SU-DHL-6 (cell line): ENCODE results near the gene MPZL2.

Experiments
- H2AFZ ChIP-seq: fragments of 200-600 bp; sonication (generic); 2 replicates; pipeline ENCODE4 v1.6.1; 2014; ENCODE audit warnings: low read depth, mild to moderate bottlenecking, moderate library complexity, mixed read lengths, antibody characterized with exemption, low read length; ENCODE audit not compliant: severe bottlenecking
- H3F3A ChIP-seq: fragments of 200-600 bp; shearing (Covaris generic); 2 replicates; pipeline ENCODE4 v1.6.0; 2016; ENCODE audit warnings: antibody characterized with exemption, mild to moderate bottlenecking; ENCODE audit not compliant: insufficient read depth
- H3K27ac ChIP-seq: fragments of 200-600 bp; sonication (generic); 2 replicates; pipeline ENCODE4 v1.5.1; 2016; ENCODE audit warnings: low read depth, mild to moderate bottlenecking, low read length, moderate library complexity, mixed read lengths
- H3K27me3 ChIP-seq: fragments of 200-600 bp; sonication (generic), shearing (Covaris generic); 2 replicates; pipeline ENCODE4 v1.6.0; 2014; ENCODE audit warnings: mild to moderate bottlenecking, low read length
- H3K36me3 ChIP-seq: fragments of 200-600 bp; sonication (generic); 2 replicates; pipeline ENCODE4 v1.6.1; 2014; ENCODE audit warnings: mild to moderate bottlenecking, low read length, mixed read lengths
- H3K4me2 ChIP-seq: fragments of 300-600, 200-600 bp; shearing (Covaris generic), sonication (generic); 2 replicates; pipeline ENCODE4 v1.6.0; 2014; ENCODE audit warnings: low read length, low read depth, mild to moderate bottlenecking; ENCODE audit not compliant: poor library complexity, severe bottlenecking
- H3K4me3 ChIP-seq: fragments of 200-600 bp; sonication (generic); 2 replicates; pipeline ENCODE4 v1.5.1; 2014; ENCODE audit warnings: antibody characterized with exemption, low read length, mild to moderate bottlenecking, mixed read lengths; ENCODE audit not compliant: insufficient read depth, poor library complexity, severe bottlenecking
- H3K79me2 ChIP-seq: fragments of 200-600 bp; sonication (generic); 2 replicates; pipeline ENCODE4 v1.6.1; 2014; ENCODE audit warnings: mild to moderate bottlenecking, low read length, moderate library complexity; ENCODE audit not compliant: insufficient read depth
- H3K9ac ChIP-seq: fragments of 200-600 bp; sonication (generic); 2 replicates; pipeline ENCODE4 v1.7.0; 2014; ENCODE audit warnings: mild to moderate bottlenecking, low read length
- H3K9me2 ChIP-seq: fragments of 200-600 bp; sonication (generic); replicated peaks from 2 replicates; pipeline ENCODE4 v1.6.1; 2014; ENCODE audit warnings: low read length; ENCODE audit not compliant: insufficient read depth
- H3K9me3 ChIP-seq: fragments of 200-600 bp; sonication (generic); 2 replicates; pipeline ENCODE4 v1.6.1; 2014; ENCODE audit warnings: low read length, mixed read lengths; ENCODE audit not compliant: insufficient read depth
- H4K20me1 ChIP-seq: fragments of 200-600 bp; sonication (generic); 2 replicates; pipeline ENCODE4 v1.6.1; 2014; ENCODE audit warnings: low read depth, mild to moderate bottlenecking, antibody characterized with exemption, low read length, moderate library complexity, mixed read lengths
- CTCF ChIP-seq: fragments of 200-600 bp; sonication (generic); IDR thresholded peaks from one replicate; pipeline ENCODE4 v1.5.1; 2017; ENCODE audit warnings: antibody characterized with exemption, mild to moderate bottlenecking, low read length, moderate library complexity; ENCODE audit not compliant: insufficient read depth, poor library complexity, severe bottlenecking
- EZH2phosphoT487 ChIP-seq: fragments of 200-600 bp; sonication (generic), shearing (Covaris generic); conservative IDR thresholded peaks from 2 replicates; pipeline ENCODE4 v1.6.1; 2018; ENCODE audit warnings: mild to moderate bottlenecking, antibody characterized with exemption, low read length, moderate library complexity, mixed read lengths

Gene MPZL2

DNA sequence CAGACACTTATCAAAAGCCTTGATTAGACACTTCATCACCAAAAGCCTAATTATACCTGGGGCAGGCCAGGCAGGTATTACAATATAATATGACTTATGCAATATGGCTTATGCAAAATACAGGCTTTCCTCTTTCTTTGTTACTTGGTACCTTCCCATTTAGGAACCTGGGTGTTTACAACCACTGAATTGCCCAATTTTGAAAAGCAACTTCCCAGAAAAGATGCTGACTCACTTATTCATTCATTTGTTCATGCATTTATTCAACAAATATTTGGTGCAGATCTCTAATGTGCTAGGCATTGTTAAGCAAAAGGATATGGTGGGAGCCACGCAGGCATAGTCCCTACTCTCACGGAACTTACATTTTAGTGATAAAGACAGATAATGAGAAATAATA is 25.7 kb downstream of the MPZL2 start:
- Histone ChIP-seq H3F3A (no peaks in the 10 kb centered on the region), H3K9ac (no peak overlapping the region), H3K27me3 (no peaks in the 10 kb centered on the region), H2AFZ (no peak overlapping the region), H3K4me3 (no peak overlapping the region), H3K9me3 (no peaks in the 10 kb centered on the region), H3K9me2 (no peaks in the 10 kb centered on the region), H3K4me2 (no peak overlapping the region), H3K27ac (no peak overlapping the region), H4K20me1 (no peaks in the 10 kb centered on the region), H3K79me2 (no peaks in the 10 kb centered on the region), H3K36me3 (no peaks in the 10 kb centered on the region)
- TF ChIP-seq CTCF, result no peak
- TF ChIP-seq EZH2phosphoT487, result no peak

- Histone ChIP-seq H2AFZ (no peak overlapping the region), H3K4me2 (no peak overlapping the region), H3K9ac (no peak overlapping the region), H3K4me3 (no peak overlapping the region), H3K9me3 (no peaks in the 10 kb centered on the region), H3F3A (no peaks in the 10 kb centered on the region), H3K79me2 (no peaks in the 10 kb centered on the region), H3K9me2 (no peaks in the 10 kb centered on the region), H3K27me3 (no peaks in the 10 kb centered on the region), H3K27ac (no peak overlapping the region), H4K20me1 (no peaks in the 10 kb centered on the region), H3K36me3 (no peaks in the 10 kb centered on the region)
- no peak for TF ChIP-seq CTCF
These were observed 27.9 kb downstream of the MPZL2 start for GRCh38 chr11:118236170-118236569.

DNA sequence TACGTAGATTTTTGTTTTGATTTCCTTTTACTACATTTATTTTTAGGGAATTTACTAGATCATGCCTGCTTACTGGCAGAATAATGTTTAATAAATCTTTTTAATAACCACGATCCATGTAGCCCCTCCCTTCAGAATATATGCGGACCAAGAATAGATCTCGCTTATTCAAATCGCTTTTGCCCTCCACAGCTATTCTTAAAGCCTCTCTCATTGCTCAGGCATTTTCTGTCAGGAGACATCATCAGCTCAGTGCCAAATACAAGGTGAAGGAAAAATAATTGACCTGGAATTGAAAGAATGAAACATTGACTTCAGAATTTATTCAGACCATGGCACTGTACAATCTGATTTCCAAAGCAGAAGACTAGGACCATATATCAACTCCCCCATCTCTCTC is 29.3 kb downstream of the MPZL2 start:
- Histone ChIP-seq H3K27ac (no peak overlapping the region), H3K36me3 (no peaks in the 10 kb centered on the region), H3K79me2 (no peaks in the 10 kb centered on the region), H3K4me2 (no peak overlapping the region), H3F3A (no peaks in the 10 kb centered on the region), H3K27me3 (no peaks in the 10 kb centered on the region), H3K4me3 (no peak overlapping the region), H2AFZ (no peak overlapping the region), H3K9me2 (no peaks in the 10 kb centered on the region), H3K9me3 (no peaks in the 10 kb centered on the region), H4K20me1 (no peaks in the 10 kb centered on the region), H3K9ac (no peak overlapping the region)
- TF ChIP-seq EZH2phosphoT487 (no peak), CTCF (no peak)

DNA sequence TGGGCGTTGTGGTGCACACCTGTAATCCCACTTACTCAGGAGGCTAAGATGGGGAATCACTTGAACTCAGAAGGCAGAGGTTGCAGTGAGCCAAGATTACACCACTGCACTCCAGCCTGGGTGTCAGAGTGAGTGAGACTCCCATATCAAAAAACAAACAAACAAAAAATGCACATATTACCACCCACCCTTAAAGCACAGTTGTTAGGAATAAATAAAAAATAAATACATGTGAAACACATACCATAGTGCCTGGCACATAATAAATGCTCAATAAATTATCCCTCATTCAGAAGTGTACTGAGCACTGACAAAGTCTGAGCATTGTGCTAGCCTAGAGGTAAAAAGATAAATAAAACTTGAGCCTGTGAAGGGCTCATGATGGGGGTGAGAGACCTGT is 30.2 kb downstream of the MPZL2 start:
- Histone ChIP-seq H3K27ac (no peak overlapping the region), H2AFZ (no peak overlapping the region), H3K9me2 (no peaks in the 10 kb centered on the region), H3K4me3 (no peak overlapping the region), H3K27me3 (no peaks in the 10 kb centered on the region), H3K79me2 (no peaks in the 10 kb centered on the region), H4K20me1 (no peaks in the 10 kb centered on the region), H3F3A (peaks cover 4% of the 10 kb centered on the region), H3K4me2 (no peak overlapping the region), H3K36me3 (no peaks in the 10 kb centered on the region), H3K9ac (no peak overlapping the region), H3K9me3 (no peaks in the 10 kb centered on the region)
- TF ChIP-seq CTCF (no peak), EZH2phosphoT487 (no peak)
